HG03520 (cell line): ENCODE measurements around the gene PDIA2.

Experiments
- ATAC-seq: cut with Tn5 transposase; IDR thresholded peaks from one replicate; pipeline ENCODE4 v1.9.1; 2021; ENCODE audit warnings: mild to moderate bottlenecking, moderate library complexity; ENCODE audit not compliant: unreplicated experiment

The PDIA2 gene

DNA sequence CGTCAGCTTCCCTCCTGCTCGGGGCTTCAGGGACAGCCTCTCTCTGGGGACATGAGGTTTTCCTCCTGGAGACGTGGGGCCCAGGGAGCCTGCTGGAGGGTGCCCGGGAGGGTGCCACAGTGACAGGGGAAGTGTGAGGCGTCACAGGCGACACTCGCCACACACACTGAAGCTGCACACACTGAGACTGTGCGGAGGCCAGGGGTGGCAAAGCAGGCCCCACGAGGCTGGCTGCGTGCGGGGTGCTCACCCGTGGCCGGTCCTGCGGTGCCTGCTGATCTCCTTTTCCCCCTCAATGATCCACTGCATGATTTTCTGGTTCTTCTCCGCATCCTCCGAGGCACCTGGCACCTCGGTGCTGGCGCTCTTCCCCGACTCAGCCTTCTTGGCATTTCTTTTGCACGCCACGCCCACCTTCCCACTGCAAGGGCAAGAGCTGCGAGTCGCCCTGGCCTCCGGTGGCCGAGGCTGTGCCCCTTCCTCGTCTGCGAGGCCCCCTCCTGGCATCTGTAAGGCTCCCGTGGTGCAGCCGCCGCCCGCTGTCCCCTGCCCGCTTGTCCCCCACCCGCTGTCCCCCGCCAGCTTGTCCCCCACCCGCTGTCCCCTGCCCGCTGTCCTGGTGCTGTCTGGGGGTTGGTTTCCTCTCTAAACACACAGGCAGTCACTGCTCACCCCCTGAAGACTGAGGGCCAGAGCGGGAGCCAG lies 14.0 kb downstream of the PDIA2 start:
- no peak for ATAC-seq

DNA sequence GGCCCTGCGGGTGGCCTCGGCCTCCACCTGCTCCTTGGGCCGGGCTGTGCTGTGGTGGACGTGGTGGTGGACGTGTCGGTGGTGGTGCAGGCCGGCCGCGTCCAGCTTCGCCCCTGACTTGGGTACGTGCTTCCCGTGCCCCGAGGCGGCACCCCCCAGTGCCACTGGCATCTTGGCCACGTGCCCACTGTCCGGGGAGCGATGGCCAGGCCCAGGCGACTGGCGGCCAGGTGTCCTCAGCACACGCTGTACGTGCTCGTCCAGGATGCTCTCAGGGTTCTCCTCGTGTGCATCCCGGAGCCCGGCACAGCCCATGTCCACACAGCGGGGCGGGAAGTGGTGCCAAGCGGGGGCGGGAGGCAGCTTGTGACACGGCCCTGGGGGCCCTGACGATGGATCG lies 14.9 kb downstream of the PDIA2 start:
- ATAC-seq: no peak

DNA sequence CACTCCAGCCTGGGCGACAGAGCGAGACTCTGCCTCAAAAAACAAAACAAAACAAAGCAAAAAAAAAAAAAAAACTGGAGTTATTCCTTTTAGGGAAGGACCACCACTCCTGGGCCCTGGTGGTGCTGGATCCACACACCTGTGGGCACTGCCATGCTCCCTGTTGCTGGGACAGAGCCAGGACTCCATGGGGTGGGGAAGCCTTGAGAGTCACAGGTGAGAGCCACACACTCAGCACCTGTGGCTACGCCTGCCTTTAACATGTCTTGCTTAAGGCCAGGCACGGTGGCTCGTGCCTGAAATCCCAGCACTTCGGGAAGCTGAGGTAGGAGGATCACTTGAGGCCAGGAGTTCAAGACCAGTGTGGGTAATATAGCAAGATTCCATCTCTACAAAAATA lies 18.3 kb downstream of the PDIA2 start:
- ATAC-seq: no peak

DNA sequence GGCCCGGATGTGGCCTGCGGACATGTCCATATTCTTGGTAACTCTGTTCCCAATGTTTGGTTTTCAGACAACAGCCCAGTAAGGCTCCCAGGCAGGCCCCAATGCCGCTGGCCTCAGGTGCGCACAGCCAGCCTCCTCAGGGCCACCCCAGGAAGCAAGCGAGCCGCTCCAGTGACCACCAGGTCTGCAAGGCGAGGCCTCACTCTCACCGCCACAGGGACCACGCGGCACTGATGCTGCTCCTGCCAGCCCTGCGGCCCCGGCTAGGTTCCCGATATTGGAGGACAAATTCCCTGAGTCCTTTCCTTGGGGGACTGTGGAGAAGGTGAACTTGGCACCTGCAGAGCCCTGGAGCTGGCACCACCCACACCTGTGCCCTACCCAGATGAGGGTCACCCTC lies 19.0 kb downstream of the PDIA2 start:
- ATAC-seq: no peak

DNA sequence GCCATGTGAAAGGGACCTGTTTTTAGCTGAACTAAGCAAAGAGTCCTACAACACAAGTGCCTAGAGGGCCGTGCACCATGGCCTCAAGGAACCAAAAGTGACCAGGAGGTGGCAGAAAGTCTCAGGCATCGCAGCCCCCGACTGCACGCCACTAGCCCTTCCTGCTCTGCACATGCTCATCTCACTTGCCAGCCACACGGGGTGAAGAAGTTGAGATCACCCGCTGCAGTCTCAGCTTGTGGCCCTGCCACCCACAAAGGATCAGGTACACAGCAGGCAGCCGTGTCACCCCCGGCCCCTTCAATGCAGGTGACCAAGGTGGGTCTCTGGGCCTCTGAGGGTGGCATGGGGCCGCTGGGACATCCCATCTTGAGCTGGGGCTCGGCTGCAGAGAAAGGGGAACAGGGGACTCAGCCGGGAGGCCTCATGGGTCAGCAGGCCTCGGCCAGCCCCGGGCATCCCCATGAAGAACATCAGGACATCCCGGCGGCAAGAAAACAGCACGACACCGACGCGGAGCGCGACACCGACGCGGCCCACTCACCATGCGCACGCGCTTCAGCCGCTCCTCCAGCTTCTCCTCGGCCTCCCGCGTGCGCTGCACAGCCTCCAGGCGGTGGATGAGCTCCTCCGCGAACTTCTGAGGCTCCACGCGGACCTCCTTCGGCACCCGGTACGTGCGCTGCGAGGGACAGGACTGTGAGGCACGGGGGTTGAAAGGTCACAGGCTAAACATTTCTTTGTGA lies 21.0 kb downstream of the PDIA2 start:
- no peak for ATAC-seq

GRCh38 chr16:305916-306626 lies 23.1 kb downstream of the PDIA2 start:
- ATAC-seq: no peak

GRCh38 chr16:306911-307370 lies 24.0 kb downstream of the PDIA2 start:
- no peak for ATAC-seq

GRCh38 chr16:307691-308312 lies 24.8 kb downstream of the PDIA2 start:
- ATAC-seq: no peak

DNA sequence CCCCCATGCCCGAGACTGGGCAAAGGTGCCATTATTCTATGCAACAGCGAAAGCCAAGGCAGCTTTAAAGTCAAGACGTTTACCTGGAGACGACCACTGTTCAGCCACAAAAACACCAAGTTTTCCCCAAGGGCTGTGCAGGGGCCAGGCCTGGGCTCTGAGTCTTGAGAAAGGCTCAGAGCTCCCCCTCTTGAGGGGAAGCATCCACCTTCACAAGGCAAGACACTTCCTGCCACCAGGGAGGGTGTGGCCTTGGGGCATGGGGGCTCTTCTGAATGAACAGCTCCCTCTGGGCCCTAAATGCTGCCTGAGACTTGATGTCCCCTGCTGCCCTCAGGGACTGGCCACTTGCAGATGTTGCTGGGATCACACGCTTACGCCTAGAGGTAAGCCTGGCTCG lies 26.5 kb downstream of the PDIA2 start:
- ATAC-seq: no peak

DNA sequence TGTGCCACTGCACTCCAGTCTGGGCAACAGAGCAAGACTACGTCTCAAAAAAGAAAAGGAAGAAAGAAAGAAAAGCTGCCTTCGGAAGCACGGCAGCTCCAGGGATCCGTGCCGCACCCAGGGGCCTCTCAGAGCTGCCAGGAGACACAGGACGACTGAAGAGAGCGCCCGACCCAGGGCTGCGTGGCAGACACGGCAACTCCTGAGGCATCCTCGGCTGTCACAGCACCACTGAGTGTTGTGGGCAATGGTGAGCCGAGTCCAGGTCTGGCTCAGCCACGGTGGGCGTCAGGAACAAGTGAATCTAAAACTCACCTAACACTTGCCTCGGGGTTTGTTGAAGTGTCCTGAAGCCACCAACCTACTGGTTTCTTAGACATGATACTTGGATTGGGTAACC lies 28.8 kb downstream of the PDIA2 start:
- no peak for ATAC-seq

DNA sequence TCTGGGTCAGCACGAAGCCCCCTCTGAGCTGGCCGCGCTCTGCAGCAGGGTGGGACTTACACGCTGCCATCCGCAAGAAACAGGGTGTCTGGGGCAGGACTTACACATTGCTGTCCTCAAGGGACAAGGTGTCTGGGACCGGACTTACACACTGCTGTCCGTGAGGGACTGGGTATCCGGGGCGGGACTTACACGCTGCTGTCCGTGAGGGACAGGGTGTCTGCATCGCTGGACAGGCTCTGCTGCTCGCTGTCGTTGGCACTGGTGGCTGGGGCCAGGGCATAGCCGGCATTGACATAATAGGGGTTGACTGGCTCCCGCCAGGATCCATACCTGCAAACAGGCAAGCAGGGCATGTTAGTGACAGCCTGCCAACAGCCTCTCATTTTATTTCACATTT lies 31.4 kb downstream of the PDIA2 start:
- ATAC-seq: no peak

GRCh38 chr16:314795-315299 lies 31.9 kb downstream of the PDIA2 start:
- ATAC-seq: no peak

- ATAC-seq: no peak
Measured at GRCh38 chr16:316741-317464, 33.9 kb downstream of the PDIA2 start.

- no peak for ATAC-seq
Measured at GRCh38 chr16:317583-317982, 34.6 kb downstream of the PDIA2 start.

GRCh38 chr16:318628-319027 lies 35.7 kb downstream of the PDIA2 start:
- no peak for ATAC-seq

DNA sequence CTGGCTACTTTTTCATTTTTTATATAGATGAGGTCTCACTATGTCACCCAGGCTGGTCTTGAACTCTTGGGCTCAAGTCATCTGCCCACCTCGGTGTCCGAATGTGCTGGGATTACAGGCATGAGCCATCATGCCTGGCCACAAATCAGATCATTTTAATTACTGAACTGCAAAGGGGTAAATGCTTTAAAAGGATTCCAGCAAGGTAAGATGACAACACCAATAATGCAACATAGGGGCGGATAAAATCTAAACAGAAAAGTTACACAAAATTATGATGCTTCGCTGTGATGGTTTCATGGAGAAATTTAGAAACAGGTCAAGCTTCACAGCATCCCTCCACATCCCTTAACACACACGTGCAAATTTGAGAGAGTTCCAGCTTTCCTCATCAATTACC lies 37.2 kb downstream of the PDIA2 start:
- ATAC-seq: no peak

DNA sequence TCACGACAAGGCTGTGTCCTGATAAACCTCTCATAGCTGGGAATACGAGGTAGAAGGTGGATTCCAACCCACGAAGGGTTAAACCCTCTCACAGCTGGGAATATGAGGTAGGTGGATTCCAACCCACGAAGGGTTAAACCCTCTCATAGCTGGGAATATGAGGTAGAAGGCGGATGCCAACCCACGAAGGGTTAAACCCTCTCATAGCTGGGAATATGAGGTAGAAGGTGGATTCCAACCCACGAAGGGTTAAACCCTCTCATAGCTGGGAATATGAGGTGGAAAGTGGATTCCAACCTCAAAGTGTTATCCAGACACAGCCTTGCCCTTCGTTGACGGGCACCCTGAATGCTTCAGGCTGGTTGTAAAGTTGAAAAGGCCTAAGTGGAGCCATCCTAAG lies 38.6 kb downstream of the PDIA2 start:
- no peak for ATAC-seq

DNA sequence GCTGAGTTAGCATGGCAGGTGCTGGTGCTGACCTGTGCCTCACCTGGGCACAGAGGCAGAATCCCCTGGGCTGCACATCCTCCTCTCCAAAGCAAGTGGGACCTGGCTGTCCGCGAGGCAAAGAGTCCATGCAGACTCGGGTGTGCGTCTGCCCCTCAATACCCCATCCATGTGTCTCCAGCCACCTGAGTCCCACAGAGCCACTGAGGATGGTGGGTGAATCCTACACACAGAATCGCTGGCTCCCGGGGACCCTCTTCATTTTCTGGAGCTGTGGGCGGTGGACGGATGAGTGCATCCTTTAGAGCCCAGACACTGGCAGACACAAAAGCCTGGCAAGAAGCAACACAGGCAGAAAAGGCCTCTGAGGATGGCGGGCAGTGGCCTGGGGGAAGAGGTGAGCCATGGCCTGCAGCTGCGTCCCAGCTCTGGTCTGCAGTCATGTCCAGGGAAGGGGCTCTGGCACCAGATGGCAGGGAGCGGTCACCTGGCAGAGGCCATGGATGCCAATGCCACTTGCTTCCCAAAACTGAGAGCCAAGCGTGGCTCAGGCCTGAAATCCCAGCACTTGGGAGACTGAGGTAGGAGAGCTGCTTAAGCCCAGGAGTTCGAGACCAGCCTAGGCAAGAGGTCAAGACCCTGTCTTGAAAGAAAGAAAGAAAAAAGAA lies 39.6 kb downstream of the PDIA2 start:
- no peak for ATAC-seq

- ATAC-seq: no peak
Measured at GRCh38 chr16:324201-324450, 41.2 kb downstream of the PDIA2 start.
